HG03139 (cell line): Measurements from ENCODE around the gene DLX2.
A peak's percentile ranks its signal among the peaks of the same experiment; 100 is the strongest.
"Not testable (repeated sequence)": the region's sequence is repeated elsewhere in the genome, so short reads cannot be mapped to it uniquely, and the experiment has no call there.

Experiments
- ATAC-seq: cut with Tn5 transposase; IDR thresholded peaks from one replicate; pipeline ENCODE4 v1.9.1; 2021; ENCODE audit not compliant: unreplicated experiment

The DLX2 gene

GRCh38 chr2:172102391-172103359, at the start of gene DLX2:
Gene DLX2 (minus strand): TSS chr2:172102900. CDS start chr2:172102538, 362 bp downstream.
- peak; percentile 61 for ATAC-seq

- no peak for ATAC-seq
Observed at GRCh38 chr2:172147944-172148650, 45.4 kb upstream of the DLX2 start.

GRCh38 chr2:172143817-172144216, 41.1 kb upstream of the DLX2 start:
- ATAC-seq, result no peak

- not testable (repeated sequence) for ATAC-seq
Observed at GRCh38 chr2:172138727-172139126, 36.0 kb upstream of the DLX2 start.

GRCh38 chr2:172137943-172138342, 35.2 kb upstream of the DLX2 start:
- ATAC-seq, result no peak

- no peak for ATAC-seq
Observed at GRCh38 chr2:172137109-172137508, 34.4 kb upstream of the DLX2 start.

- no peak for ATAC-seq
Observed at GRCh38 chr2:172135446-172135845, 32.7 kb upstream of the DLX2 start.

GRCh38 chr2:172134270-172134669, 31.6 kb upstream of the DLX2 start:
- ATAC-seq, result no peak

GRCh38 chr2:172131713-172132555, 29.2 kb upstream of the DLX2 start:
- no peak for ATAC-seq

- ATAC-seq, result no peak
Observed at GRCh38 chr2:172129404-172129803, 26.7 kb upstream of the DLX2 start.

- no peak for ATAC-seq
Observed at GRCh38 chr2:172128484-172128883, 25.8 kb upstream of the DLX2 start.

- no peak for ATAC-seq
Observed at GRCh38 chr2:172120118-172120517, 17.4 kb upstream of the DLX2 start.

- no peak for ATAC-seq
Observed at GRCh38 chr2:172119089-172119488, 16.4 kb upstream of the DLX2 start.

- ATAC-seq, result no peak
Observed at GRCh38 chr2:172116107-172116506, 13.4 kb upstream of the DLX2 start.

GRCh38 chr2:172114579-172114978, 11.9 kb upstream of the DLX2 start:
- ATAC-seq, result no peak

- ATAC-seq, result not testable (repeated sequence)
Observed at GRCh38 chr2:172114176-172114575, 11.5 kb upstream of the DLX2 start.

GRCh38 chr2:172113617-172114016, 10.9 kb upstream of the DLX2 start:
- ATAC-seq, result no peak

GRCh38 chr2:172109988-172110811, 7.5 kb upstream of the DLX2 start:
- no peak for ATAC-seq

- no peak for ATAC-seq
Observed at GRCh38 chr2:172109256-172109987, 6.7 kb upstream of the DLX2 start.

- no peak for ATAC-seq
Observed at GRCh38 chr2:172108587-172108930, 5.9 kb upstream of the DLX2 start.
